ENCODE measurements around the gene RBMS2.
"Not testable (repeated sequence)": the region's sequence is repeated elsewhere in the genome, so short reads cannot be mapped to it uniquely, and the experiment has no call there.

The RBMS2 gene

DNA sequence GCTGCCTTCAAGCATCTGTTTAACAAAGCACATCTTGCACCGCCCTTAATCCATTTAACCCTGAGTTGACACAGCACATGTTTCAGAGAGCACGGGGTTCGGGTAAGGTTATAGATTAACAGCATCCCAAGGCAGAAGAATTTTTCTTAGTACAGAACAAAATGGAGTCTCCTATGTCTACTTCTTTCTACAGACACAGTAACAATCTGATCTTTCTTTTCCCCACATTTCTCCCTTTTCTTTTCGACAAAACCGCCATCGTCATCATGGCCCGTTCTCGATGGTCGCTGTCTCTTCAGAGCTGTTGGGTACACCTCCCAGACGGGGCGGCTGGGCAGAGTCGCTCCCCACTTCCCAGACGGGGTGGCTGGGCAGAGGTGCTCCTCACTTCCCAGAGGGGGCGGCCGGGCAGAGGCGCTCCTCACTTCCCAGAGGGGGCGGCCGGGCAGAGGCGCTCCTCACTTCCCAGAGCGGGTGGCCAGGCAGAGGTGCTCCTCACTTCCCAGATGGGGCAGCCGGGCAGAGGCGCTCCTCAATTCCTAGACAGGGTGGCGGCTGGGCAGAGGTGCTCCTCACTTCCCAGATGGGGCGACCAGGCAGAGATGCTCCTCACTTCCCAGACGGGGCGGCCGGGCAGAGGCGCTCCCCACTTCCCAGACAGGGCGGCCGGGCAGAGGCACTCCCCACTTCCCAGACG, 28.1 kb upstream of the RBMS2 start:
- H3K9me3 ChIP-seq (ENCODE audit: control insufficient read depth, low read length); H3K36me3 ChIP-seq (ENCODE audit: control insufficient read depth, insufficient read depth, low read length); H3K4me1 ChIP-seq (ENCODE audit: control insufficient read depth, insufficient read depth, low read length); H3K4me3 ChIP-seq (ENCODE audit: low read length); H3K9ac ChIP-seq (ENCODE audit: low read length): not testable (repeated sequence)
- H3K27me3 ChIP-seq (ENCODE audit: control insufficient read depth, insufficient read depth, low read length): peaks cover 25% of the 10 kb centered on the region

DNA sequence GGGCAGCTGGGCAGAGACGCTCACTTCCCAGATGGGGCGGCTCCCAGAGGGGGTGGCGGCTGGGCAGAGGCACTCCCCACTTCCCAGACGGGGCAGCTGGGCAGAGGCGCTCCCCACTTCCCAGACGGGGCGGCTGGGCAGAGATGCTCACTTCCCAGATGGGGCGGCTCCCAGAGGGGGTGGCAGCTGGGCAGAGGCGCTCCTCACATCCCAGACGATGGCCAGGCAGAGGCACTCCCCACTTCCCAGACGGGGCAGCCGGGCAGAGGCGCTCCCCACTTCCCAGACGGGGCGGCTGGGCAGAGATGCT, 27.6 kb upstream of the RBMS2 start:
- not testable (repeated sequence) for H3K9me3 ChIP-seq (ENCODE audit: control insufficient read depth, low read length)

DNA sequence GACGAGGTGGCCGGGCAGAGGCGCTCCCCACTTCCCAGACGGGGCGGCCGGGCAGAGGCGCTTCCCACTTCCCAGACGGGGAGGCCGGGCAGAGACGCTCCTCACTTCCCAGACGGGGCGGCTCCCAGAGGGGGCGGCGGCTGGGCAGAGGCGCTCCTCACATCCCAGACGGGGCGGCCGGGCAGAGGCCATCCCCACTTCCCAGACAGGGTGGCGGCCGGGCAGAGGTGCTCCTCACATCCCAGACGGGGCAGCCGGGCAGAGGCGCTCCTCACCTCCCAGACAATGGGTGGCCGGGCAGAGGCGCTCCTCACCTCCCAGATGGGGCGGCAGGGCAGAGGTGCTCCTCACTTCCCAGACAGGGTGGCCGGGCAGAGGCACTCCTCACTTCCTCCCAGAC, 27.1 kb upstream of the RBMS2 start:
- H3K4me1 ChIP-seq (ENCODE audit: control insufficient read depth, insufficient read depth, low read length); H3K36me3 ChIP-seq (ENCODE audit: control insufficient read depth, insufficient read depth, low read length); H3K4me3 ChIP-seq (ENCODE audit: low read length); H3K9me3 ChIP-seq (ENCODE audit: control insufficient read depth, low read length); H3K9ac ChIP-seq (ENCODE audit: low read length): not testable (repeated sequence)
- H3K27me3 ChIP-seq (ENCODE audit: control insufficient read depth, insufficient read depth, low read length): peaks cover 19% of the 10 kb centered on the region

More for the DNA sequence above, 27.6 kb upstream of the RBMS2 start:
- H3K4me1 ChIP-seq (ENCODE audit: control insufficient read depth, insufficient read depth, low read length); H3K36me3 ChIP-seq (ENCODE audit: control insufficient read depth, insufficient read depth, low read length); H3K4me3 ChIP-seq (ENCODE audit: low read length); H3K9ac ChIP-seq (ENCODE audit: low read length): not testable (repeated sequence)
- peaks cover 23% of the 10 kb centered on the region for H3K27me3 ChIP-seq (ENCODE audit: control insufficient read depth, insufficient read depth, low read length)

DNA sequence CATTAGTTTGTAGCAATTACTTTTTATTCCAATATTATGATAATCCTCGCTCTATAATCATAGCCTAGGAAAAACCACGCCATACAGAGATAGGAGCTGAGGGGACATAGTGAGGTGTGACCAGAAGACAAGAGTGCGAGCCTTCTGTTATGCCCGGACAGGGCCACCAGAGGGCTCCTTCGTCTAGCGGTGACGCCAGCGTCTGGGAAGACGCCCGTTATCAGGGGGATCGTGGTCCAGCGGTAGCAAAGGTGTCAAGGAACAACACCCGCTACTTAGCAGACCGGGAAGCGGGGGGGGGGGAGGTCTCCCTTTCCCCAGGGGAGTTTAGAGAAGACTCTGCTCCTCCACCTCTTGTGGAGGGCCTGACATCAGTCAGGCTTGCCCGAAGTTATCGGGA, 24.9 kb upstream of the RBMS2 start:
- H3K27me3 ChIP-seq (ENCODE audit: control insufficient read depth, insufficient read depth, low read length); H3K9ac ChIP-seq (ENCODE audit: low read length); H3K4me1 ChIP-seq (ENCODE audit: control insufficient read depth, insufficient read depth, low read length); H3K4me3 ChIP-seq (ENCODE audit: low read length); H3K36me3 ChIP-seq (ENCODE audit: control insufficient read depth, insufficient read depth, low read length); H3K9me3 ChIP-seq (ENCODE audit: control insufficient read depth, low read length): not testable (repeated sequence)

DNA sequence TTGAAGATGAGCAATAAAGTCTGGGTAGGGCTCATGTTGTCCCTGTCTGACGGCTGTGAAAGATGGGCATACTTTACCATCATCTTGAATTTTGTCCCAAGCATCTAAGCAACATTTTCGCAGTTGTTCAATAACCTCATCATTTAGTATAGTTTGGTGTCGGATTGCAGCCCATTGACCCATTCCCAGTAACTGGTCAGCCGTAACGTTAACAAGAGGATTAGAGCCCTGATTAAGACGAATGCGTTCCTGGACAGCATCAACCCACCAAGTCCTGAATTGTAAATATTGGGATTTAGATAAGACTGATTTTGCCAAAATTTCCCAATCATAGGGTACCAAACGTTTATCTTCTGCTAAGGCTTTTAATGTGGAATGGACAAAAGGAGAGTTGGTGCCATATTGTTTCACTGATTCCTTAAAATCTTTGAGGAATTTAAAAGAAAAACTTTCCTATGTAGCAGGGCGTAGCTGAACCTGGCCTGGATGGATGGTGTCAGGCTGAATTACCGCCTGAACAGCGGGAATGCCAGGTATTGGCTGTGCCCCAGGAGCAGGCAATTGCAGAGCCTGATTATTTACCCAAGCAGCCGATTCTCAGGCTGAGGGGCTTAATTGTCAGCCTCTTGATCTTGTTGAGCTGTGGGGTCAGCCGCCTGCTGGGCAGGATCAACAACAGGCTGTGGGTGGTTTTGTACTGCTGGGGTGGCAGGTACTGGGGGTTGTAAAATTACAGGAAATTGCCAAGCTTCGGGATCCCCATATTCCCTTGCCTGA, 23.3 kb upstream of the RBMS2 start:
- H3K9me3 ChIP-seq (ENCODE audit: control insufficient read depth, low read length); H3K4me3 ChIP-seq (ENCODE audit: low read length); H3K9ac ChIP-seq (ENCODE audit: low read length); H3K36me3 ChIP-seq (ENCODE audit: control insufficient read depth, insufficient read depth, low read length); H3K27me3 ChIP-seq (ENCODE audit: control insufficient read depth, insufficient read depth, low read length); H3K4me1 ChIP-seq (ENCODE audit: control insufficient read depth, insufficient read depth, low read length): not testable (repeated sequence)

DNA sequence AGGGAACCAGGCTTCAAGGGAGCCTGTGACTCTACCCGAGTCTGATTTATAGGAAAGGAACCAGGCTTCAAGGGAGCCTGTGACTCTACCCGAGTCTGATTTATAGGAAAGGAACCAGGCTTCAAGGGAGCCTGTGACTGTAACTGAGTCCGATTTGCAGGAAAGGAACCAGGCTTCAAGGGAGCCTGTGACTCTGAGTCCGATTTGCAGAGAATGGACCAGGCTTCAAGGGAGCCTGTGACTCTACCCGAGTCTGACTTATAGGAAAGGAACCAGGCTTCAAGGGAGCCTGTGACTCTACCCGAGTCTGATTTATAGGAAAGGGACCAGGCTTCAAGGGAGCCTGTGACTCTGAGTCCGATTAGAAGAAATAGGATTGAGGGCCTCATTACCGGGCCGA, 22.2 kb upstream of the RBMS2 start:
- H3K36me3 ChIP-seq (ENCODE audit: control insufficient read depth, insufficient read depth, low read length); H3K4me1 ChIP-seq (ENCODE audit: control insufficient read depth, insufficient read depth, low read length); H3K9ac ChIP-seq (ENCODE audit: low read length); H3K27me3 ChIP-seq (ENCODE audit: control insufficient read depth, insufficient read depth, low read length); H3K4me3 ChIP-seq (ENCODE audit: low read length); H3K9me3 ChIP-seq (ENCODE audit: control insufficient read depth, low read length): not testable (repeated sequence)

DNA sequence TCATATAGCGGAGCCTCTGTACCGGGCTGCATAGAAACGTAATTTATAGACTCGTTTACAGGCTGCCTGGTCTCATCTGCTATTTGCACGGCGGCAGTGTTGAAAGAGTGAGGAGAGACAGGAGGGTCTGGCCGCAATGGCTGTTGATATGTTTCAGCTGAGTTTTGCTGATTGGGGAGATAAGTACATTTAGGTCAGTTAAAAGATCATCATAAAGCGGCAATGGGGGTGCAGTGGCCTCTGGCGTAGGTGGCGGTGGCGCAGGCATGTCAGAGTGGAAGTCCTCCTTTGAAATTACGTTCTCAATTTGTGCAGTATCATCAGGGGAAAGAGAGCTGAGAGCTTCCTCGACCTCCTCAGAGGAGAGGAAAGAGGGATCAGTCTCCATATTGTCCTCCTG, 21.7 kb upstream of the RBMS2 start:
- not testable (repeated sequence) for H3K4me1 ChIP-seq (ENCODE audit: control insufficient read depth, insufficient read depth, low read length); H3K9me3 ChIP-seq (ENCODE audit: control insufficient read depth, low read length); H3K36me3 ChIP-seq (ENCODE audit: control insufficient read depth, insufficient read depth, low read length); H3K4me3 ChIP-seq (ENCODE audit: low read length); H3K27me3 ChIP-seq (ENCODE audit: control insufficient read depth, insufficient read depth, low read length); H3K9ac ChIP-seq (ENCODE audit: low read length)

DNA sequence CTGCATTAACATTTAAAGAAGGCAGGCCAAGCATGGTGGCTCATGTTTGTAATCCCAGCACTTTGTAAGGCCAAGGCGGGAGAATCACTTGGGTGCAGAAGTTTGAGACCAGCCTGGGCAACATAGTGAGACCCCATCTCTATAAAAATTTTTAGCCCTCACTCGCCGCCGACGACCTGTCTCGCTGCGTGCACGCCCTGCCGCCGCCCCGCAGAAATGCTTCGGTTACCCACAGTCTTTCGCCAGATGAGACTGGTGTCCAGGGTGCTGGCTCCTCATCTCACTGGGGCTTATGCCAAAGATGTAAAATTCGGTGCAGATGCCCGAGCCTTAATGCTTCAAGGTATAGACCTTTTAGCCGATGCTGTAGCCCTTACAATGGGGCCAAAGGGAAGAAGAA, 10.8 kb upstream of the RBMS2 start:
- Histone ChIP-seq H3K27me3 (ENCODE audit: control insufficient read depth, insufficient read depth, low read length) (no peaks in the 10 kb centered on the region), H3K9me3 (ENCODE audit: control insufficient read depth, low read length) (no peaks in the 10 kb centered on the region), H3K9ac (ENCODE audit: low read length) (no peak overlapping the region), H3K36me3 (ENCODE audit: control insufficient read depth, insufficient read depth, low read length) (no peaks in the 10 kb centered on the region), H3K4me3 (ENCODE audit: low read length) (no peak overlapping the region), H3K4me1 (ENCODE audit: control insufficient read depth, insufficient read depth, low read length) (no peaks in the 10 kb centered on the region)

DNA sequence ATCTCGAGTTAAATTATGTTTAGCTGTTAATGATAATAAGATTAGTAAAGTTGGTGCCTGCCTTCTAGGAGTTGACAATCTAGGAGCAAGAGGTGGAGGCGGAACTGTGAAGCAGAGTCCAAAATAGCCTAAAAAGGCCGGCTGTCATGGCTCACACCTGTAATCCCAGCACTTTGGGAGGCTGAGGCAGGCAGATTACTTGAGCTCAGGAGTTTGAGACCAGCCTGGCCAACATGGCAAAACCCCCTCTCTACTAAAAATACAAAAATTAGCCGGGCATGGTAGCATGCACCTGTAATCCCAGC, 7.7 kb upstream of the RBMS2 start:
- not testable (repeated sequence) for H3K9ac ChIP-seq (ENCODE audit: low read length); H3K4me1 ChIP-seq (ENCODE audit: control insufficient read depth, insufficient read depth, low read length); H3K9me3 ChIP-seq (ENCODE audit: control insufficient read depth, low read length); H3K27me3 ChIP-seq (ENCODE audit: control insufficient read depth, insufficient read depth, low read length); H3K4me3 ChIP-seq (ENCODE audit: low read length); H3K36me3 ChIP-seq (ENCODE audit: control insufficient read depth, insufficient read depth, low read length)

DNA sequence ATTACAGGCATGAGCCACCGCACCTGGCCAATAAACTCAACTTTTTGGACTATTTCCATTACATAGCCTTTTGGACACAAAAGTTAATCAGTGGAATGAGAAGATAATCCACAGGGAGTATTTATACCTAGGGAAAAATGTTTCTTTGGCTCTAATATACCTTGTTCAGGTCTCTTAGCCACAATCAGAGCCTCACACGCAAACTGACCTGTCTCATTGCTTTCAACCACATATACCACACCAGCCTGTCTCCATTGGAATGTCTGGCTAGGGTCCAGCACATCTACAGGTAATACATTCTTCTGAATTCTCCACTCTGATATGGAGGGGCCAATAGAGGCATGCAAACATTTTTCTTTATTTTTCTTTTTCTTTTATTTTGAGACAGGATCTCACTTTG, 3.8 kb upstream of the RBMS2 start:
- no peak overlapping the region for H3K9ac ChIP-seq (ENCODE audit: low read length)
- H3K36me3 ChIP-seq (ENCODE audit: control insufficient read depth, insufficient read depth, low read length): no peaks in the 10 kb centered on the region

DNA sequence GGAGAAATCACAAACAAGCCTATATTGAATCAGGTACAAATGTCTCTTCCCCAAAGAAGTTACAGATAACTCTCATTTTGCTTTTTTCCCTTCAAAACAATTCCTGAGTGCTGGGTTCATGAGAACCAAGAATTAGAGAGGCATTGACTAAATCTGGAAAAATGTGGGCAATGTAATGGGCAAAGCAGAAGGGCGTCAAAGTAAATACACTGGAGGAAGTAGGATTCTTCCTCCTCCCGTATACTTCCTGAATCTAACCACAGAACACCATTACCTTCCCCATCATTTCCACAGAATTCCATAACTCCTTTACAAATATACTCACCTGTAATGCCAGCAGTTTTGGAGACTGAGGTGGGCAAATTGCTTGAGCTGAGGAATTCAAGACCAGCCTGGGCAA, 3.0 kb upstream of the RBMS2 start:
- Histone ChIP-seq H3K27me3 (ENCODE audit: control insufficient read depth, insufficient read depth, low read length) (no peaks in the 10 kb centered on the region), H3K4me1 (ENCODE audit: control insufficient read depth, insufficient read depth, low read length) (peaks cover 11% of the 10 kb centered on the region), H3K9me3 (ENCODE audit: control insufficient read depth, low read length) (no peaks in the 10 kb centered on the region), H3K9ac (ENCODE audit: low read length) (no peak overlapping the region), H3K4me3 (ENCODE audit: low read length) (no peak overlapping the region), H3K36me3 (ENCODE audit: control insufficient read depth, insufficient read depth, low read length) (no peaks in the 10 kb centered on the region)

More for the DNA sequence above, 3.8 kb upstream of the RBMS2 start:
- Histone ChIP-seq H3K9me3 (ENCODE audit: control insufficient read depth, low read length) (no peaks in the 10 kb centered on the region), H3K4me3 (ENCODE audit: low read length) (no peak overlapping the region), H3K27me3 (ENCODE audit: control insufficient read depth, insufficient read depth, low read length) (no peaks in the 10 kb centered on the region), H3K4me1 (ENCODE audit: control insufficient read depth, insufficient read depth, low read length) (peaks cover 9% of the 10 kb centered on the region)

DNA sequence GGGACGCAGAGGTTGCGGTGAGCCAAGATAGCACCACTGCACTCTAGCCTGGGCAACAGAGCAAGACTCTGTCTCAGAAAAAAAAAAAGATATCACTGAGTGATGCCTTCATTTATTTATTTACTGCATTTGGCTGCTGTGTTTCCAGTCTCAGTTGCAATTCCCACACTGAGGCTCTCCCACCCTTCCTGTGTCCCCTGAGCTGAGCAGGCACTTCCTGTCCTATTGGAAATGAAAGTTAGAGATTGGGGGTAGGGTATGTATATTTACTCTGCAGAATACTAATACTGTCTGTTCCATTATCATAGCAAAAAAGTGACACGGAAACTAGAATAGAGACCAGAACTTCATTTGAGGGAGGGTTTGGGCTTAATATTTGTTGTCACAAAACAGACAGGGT, 1.6 kb upstream of the RBMS2 start:
- Histone ChIP-seq H3K4me3 (ENCODE audit: low read length) (no peak overlapping the region), H3K4me1 (ENCODE audit: control insufficient read depth, insufficient read depth, low read length) (peaks cover 11% of the 10 kb centered on the region), H3K36me3 (ENCODE audit: control insufficient read depth, insufficient read depth, low read length) (no peaks in the 10 kb centered on the region), H3K27me3 (ENCODE audit: control insufficient read depth, insufficient read depth, low read length) (no peaks in the 10 kb centered on the region), H3K9me3 (ENCODE audit: control insufficient read depth, low read length) (no peaks in the 10 kb centered on the region), H3K9ac (ENCODE audit: low read length) (no peak overlapping the region)

DNA sequence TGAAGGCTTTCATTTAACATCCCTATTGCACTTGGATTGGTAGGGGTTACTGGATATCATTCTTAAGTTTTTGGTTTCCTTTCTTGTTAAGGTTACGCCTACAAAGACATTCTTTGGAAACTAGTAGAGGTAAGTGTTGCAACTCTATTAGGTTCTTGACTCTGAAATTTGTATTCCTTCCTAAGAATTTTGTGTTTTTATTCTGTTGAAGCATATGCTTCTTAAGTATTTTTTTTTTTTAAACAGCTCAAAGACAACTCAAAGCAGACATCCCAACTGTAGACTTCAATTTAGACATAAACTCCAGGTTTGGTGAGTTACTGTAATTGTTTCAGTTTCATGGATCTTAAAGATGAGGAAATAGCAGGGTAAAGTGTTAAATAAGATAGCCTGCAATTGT, 1.1 kb upstream of the RBMS2 start:
- H3K4me3 ChIP-seq (ENCODE audit: low read length): no peak overlapping the region

More for the DNA sequence above, 1.1 kb upstream of the RBMS2 start:
- no peaks in the 10 kb centered on the region for H3K9me3 ChIP-seq (ENCODE audit: control insufficient read depth, low read length)
- H3K27me3 ChIP-seq (ENCODE audit: control insufficient read depth, insufficient read depth, low read length): no peaks in the 10 kb centered on the region
- peaks cover 11% of the 10 kb centered on the region for H3K4me1 ChIP-seq (ENCODE audit: control insufficient read depth, insufficient read depth, low read length)
- no peak overlapping the region for H3K9ac ChIP-seq (ENCODE audit: low read length)
- no peaks in the 10 kb centered on the region for H3K36me3 ChIP-seq (ENCODE audit: control insufficient read depth, insufficient read depth, low read length)
